ENCODE results near the gene CALML3. TPM values are rescaled to one million over a fixed set of nuclear protein-coding genes. Genes with fewer than 3 reads are reported as not detected.

The CALML3 gene
- total RNA-seq, 2 donors from 2014 or later, result not detected

DNA sequence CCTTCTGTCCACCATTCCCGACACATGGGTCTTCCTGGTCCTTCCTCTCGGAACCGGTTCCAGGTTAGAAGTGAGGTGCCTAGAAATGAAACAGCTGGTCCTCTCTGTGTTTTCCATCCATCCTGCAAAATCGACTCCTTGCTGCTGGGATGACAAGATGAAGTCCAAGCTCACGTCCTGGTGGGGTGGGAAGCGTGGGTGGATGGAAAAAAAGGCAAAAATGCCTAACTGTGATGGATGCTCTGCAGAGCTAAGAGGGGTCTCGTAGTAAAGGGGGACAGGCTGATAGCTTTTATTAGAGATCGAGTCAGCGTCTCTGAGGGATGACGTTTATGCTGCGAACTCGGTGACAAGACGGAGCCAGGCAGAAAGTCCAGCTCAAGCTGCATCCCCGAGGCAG is 39.5 kb upstream of the CALML3 start:
- TF ChIP-seq, protein P1, sequence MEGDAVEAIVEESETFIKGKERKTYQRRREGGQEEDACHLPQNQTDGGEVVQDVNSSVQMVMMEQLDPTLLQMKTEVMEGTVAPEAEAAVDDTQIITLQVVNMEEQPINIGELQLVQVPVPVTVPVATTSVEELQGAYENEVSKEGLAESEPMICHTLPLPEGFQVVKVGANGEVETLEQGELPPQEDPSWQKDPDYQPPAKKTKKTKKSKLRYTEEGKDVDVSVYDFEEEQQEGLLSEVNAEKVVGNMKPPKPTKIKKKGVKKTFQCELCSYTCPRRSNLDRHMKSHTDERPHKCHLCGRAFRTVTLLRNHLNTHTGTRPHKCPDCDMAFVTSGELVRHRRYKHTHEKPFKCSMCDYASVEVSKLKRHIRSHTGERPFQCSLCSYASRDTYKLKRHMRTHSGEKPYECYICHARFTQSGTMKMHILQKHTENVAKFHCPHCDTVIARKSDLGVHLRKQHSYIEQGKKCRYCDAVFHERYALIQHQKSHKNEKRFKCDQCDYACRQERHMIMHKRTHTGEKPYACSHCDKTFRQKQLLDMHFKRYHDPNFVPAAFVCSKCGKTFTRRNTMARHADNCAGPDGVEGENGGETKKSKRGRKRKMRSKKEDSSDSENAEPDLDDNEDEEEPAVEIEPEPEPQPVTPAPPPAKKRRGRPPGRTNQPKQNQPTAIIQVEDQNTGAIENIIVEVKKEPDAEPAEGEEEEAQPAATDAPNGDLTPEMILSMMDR (IDR thresholded peaks at IDR 0.05), result no peak
- no peak for DNase-seq (ENCODE audit: low spot score)
- no peaks in the 10 kb centered on the region for H3K27me3 ChIP-seq
- H3K4me3 ChIP-seq, result no peak overlapping the region
- H3K27ac ChIP-seq, result no peak overlapping the region
- no peaks in the 10 kb centered on the region for H3K4me1 ChIP-seq
- H3K9me3 ChIP-seq, result peaks cover 0 to 6% of the 10 kb centered on the region in 2 donors
- no peaks in the 10 kb centered on the region for H3K36me3 ChIP-seq

DNA sequence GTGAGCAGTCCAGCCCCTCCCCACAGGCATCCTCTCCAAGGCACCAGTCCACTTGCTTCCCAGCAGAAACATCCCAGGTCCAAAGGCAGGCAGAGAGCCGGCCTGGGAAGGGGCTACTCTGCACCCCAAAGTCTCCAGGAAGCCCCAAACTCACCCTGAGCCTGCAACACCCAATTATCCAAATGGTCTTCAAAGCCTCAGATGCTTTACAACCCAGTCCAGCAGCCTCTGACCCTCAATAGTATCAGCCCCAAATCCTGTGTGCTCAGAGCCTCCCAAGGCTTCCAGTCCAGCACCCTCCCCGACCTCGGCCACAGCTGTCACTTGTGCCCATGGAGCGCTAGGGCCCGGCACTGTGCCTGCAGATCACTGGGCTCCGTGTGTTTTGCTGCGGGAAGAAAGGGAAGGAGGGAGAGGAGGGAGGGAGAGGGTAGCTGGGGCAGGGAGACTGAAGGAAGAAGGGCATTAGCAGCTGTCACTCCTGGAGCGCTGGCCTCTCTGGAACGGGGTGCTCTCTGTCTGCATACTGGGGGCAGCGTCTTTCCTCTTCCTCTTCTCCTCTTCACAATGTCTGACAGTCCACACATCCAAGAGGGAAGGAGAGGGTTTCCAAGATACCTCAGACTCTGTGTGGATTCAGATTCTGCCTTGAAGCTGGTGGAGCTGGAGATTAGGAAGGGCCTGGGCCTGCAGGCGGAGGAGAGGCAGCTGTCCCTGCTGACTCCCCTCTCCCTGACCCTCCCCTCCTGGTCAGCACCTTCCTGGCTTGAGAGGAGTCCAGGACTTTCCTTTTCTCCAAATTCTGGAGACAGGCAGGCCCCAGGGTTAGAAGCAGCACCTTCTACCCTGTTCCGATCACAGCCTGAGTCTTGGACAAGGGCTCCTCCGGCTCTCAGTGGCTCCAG is 38.6 kb upstream of the CALML3 start:
- Histone ChIP-seq H3K4me1 (no peaks in the 10 kb centered on the region), H3K27me3 (no peaks in the 10 kb centered on the region), H3K9me3 (peaks cover 0 to 6% of the 10 kb centered on the region in 2 donors), H3K36me3 (no peaks in the 10 kb centered on the region), H3K4me3 (no peak overlapping the region), H3K27ac (no peak overlapping the region)
- DNase-seq (ENCODE audit: low spot score), result no peak
- TF ChIP-seq, protein P1 (IDR thresholded peaks at IDR 0.05), result no peak

GRCh38 chr10:5486853-5487235 is 37.9 kb upstream of the CALML3 start:
- H3K4me1 ChIP-seq, result no peaks in the 10 kb centered on the region

DNA sequence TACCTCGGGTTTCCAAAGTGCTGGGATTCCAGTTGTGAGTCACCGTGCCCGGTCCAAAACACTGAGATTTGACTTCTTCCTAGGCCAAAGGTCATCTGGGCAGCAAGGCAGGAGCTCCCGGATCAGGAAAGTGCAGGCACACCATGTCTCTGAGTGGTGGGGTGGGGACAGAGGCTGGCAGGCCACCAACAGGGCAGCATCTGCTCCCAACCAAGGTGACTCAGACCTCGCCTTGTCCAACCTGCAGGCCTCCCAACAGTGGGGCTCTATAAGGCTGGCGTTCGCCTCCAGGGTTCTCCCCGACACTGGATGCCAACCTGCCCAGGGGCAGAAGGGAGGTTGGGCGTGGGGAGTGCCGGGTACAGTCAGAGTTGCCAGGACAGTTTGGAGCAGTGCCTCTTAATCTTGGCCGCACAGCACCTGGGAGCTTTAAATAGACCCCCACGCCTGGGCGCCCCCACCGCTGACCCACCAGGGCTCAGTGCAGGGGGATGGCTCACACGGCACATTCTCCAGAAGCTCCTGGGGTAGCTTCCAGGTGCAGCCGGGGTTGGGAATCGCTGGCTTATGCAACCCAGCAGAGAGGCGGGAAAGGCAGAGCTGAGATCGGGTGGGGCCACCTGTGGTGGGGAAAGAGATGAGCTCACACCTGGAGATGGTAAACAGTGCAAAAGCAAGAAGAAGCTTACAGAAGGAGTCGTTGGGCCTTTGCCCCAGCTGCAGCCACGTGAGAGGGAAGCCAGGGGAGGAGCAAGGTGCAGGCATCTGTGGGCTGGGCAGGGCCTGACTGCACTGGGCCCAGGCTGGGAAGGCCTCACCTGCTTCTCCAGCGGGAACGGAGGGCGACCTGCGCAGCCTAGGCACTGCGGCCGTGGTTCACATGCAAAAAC is 36.2 kb upstream of the CALML3 start:
- Histone ChIP-seq H3K36me3 (no peaks in the 10 kb centered on the region), H3K27ac (no peak overlapping the region), H3K27me3 (no peaks in the 10 kb centered on the region), H3K4me3 (no peak overlapping the region), H3K9me3 (peaks cover 0 to 15% of the 10 kb centered on the region in 2 donors), H3K4me1 (no peaks in the 10 kb centered on the region)
- DNase-seq (ENCODE audit: low spot score), result no peak
- TF ChIP-seq, protein P1 (IDR thresholded peaks at IDR 0.05), result no peak

More at GRCh38 chr10:5486853-5487235, 37.9 kb upstream of the CALML3 start:
- Histone ChIP-seq H3K27ac (no peak overlapping the region), H3K27me3 (no peaks in the 10 kb centered on the region), H3K4me3 (no peak overlapping the region), H3K9me3 (peaks cover 0 to 7% of the 10 kb centered on the region in 2 donors), H3K36me3 (no peaks in the 10 kb centered on the region)
- TF ChIP-seq, protein P1 (IDR thresholded peaks at IDR 0.05), result no peak
- no peak for DNase-seq (ENCODE audit: low spot score)

- Histone ChIP-seq H3K4me1 (no peaks in the 10 kb centered on the region), H3K27ac (no peak overlapping the region), H3K4me3 (no peak overlapping the region), H3K27me3 (no peaks in the 10 kb centered on the region), H3K36me3 (no peaks in the 10 kb centered on the region), H3K9me3 (peaks cover 0 to 9% of the 10 kb centered on the region in 2 donors)
- TF ChIP-seq, protein P1 (IDR thresholded peaks at IDR 0.05), result no peak
- DNase-seq (ENCODE audit: low spot score), result no peak
Measured at GRCh38 chr10:5490032-5490431, 34.7 kb upstream of the CALML3 start.
